PC-3 (cell line): ENCODE measurements around the gene CLK2.

Experiments
- CTCF ChIP-seq: fragments of 300-600 bp; sonication (generic); conservative IDR thresholded peaks from 2 replicates; pipeline ENCODE4 v1.5.1; 2017; ENCODE audit warnings: antibody characterized with exemption, low read depth, mild to moderate bottlenecking, low read length
- EZH2 ChIP-seq: fragments of 300-600 bp; sonication (generic); IDR thresholded peaks from one replicate; pipeline ENCODE4 v1.6.1; 2017; ENCODE audit warnings: antibody characterized with exemption, mild to moderate bottlenecking, low read length; ENCODE audit not compliant: unreplicated experiment
- EZH2phosphoT487 ChIP-seq: fragments of 300-600 bp; sonication (generic); IDR thresholded peaks from 2 replicates; pipeline ENCODE4 v1.6.1; 2018; ENCODE audit warnings: mild to moderate bottlenecking, antibody characterized with exemption, low read length, borderline replicate concordance

- TF ChIP-seq CTCF: no peak
- no peak for TF ChIP-seq EZH2
- no peak for TF ChIP-seq EZH2phosphoT487
These were observed 40.0 kb upstream of the CLK2 start for GRCh38 chr1:155313261-155313660.
